ENCODE data around the gene CAMKK1. TPM values are rescaled to one million over a fixed set of nuclear protein-coding genes. Genes with fewer than 3 reads are reported as not detected.

Gene CAMKK1
- total and polyA plus RNA-seq, 5 donors from 2014 or later, result 0.09 to 3.2 (median 0.88) TPM

GRCh38 chr17:3915581-3915994, 22.7 kb upstream of the CAMKK1 start:
- Mint-ChIP-seq H3K4me1 (peaks cover 0 to 50% (median 23%) of the 10 kb centered on the region in 4 donors), H3K9me3 (no peaks in the 10 kb centered on the region), H3K36me3 (no peaks in the 10 kb centered on the region), H3K27me3 (no peaks in the 10 kb centered on the region), H3K4me3 (no peak overlapping the region), H3K27ac (peak overlapping the region in 2 of 3 donors; percentile 11 to 64)
- Histone ChIP-seq H3K27me3 (ENCODE audit: control insufficient read depth, insufficient read depth, low read length) (no peaks in the 10 kb centered on the region), H3K27ac (ENCODE audit: insufficient read depth, low read length, poor library complexity, severe bottlenecking) (no peak overlapping the region), H3K9me3 (ENCODE audit: control insufficient read depth in 2 of 2, low read length in 2 of 2) (no peaks in the 10 kb centered on the region), H3K4me1 (ENCODE audit: control insufficient read depth, insufficient read depth, low read length, poor library complexity, severe bottlenecking) (peaks cover 27% of the 10 kb centered on the region), H3K36me3 (ENCODE audit: control insufficient read depth, insufficient read depth, low read length) (no peaks in the 10 kb centered on the region), H3K4me3 (ENCODE audit: low read depth, low read length) (no peak overlapping the region)
- no peak for ATAC-seq (ENCODE audit: low read depth in 2 of 2)
- no peak for DNase-seq

GRCh38 chr17:3914312-3914670, 21.4 kb upstream of the CAMKK1 start:
- Histone ChIP-seq H3K27ac (ENCODE audit: insufficient read depth, low read length, poor library complexity, severe bottlenecking) (no peak overlapping the region), H3K4me1 (ENCODE audit: control insufficient read depth, insufficient read depth, low read length, poor library complexity, severe bottlenecking) (peaks cover 27% of the 10 kb centered on the region), H3K4me3 (ENCODE audit: low read depth, low read length) (no peak overlapping the region), H3K36me3 (ENCODE audit: control insufficient read depth, insufficient read depth, low read length) (no peaks in the 10 kb centered on the region), H3K27me3 (ENCODE audit: control insufficient read depth, insufficient read depth, low read length) (no peaks in the 10 kb centered on the region), H3K9me3 (ENCODE audit: control insufficient read depth in 2 of 2, low read length in 2 of 2) (no peaks in the 10 kb centered on the region)
- Mint-ChIP-seq H3K9me3 (no peaks in the 10 kb centered on the region), H3K4me1 (peaks cover 0 to 52% (median 23%) of the 10 kb centered on the region in 4 donors), H3K27ac (peak overlapping the region in 2 of 3 donors; percentile 75 to 80), H3K4me3 (no peak overlapping the region), H3K27me3 (no peaks in the 10 kb centered on the region), H3K36me3 (no peaks in the 10 kb centered on the region)
- DNase-seq (no peak), ATAC-seq (ENCODE audit: low read depth in 2 of 2) (no peak)

- no peaks in the 10 kb centered on the region for H3K9me3 ChIP-seq (ENCODE audit: control insufficient read depth in 2 of 2, low read length in 2 of 2)
- Mint-ChIP-seq H3K27me3 (no peaks in the 10 kb centered on the region), H3K36me3 (no peaks in the 10 kb centered on the region), H3K27ac (peak overlapping the region; percentile 18 to 80 (median 75)), H3K9me3 (no peaks in the 10 kb centered on the region), H3K4me1 (peaks cover 0 to 53% (median 23%) of the 10 kb centered on the region in 4 donors), H3K4me3 (peak overlapping the region in 1 of 4 donors; percentile 24)
- ATAC-seq (ENCODE audit: low read depth in 2 of 2) (peak; percentile 74 to 77), DNase-seq (peak; percentile 66 to 77 (median 74))
- peaks cover 27% of the 10 kb centered on the region for H3K4me1 ChIP-seq (ENCODE audit: control insufficient read depth, insufficient read depth, low read length, poor library complexity, severe bottlenecking)
- H3K36me3 ChIP-seq (ENCODE audit: control insufficient read depth, insufficient read depth, low read length), result no peaks in the 10 kb centered on the region
- H3K27ac ChIP-seq (ENCODE audit: insufficient read depth, low read length, poor library complexity, severe bottlenecking), result no peak overlapping the region
- H3K27me3 ChIP-seq (ENCODE audit: control insufficient read depth, insufficient read depth, low read length), result no peaks in the 10 kb centered on the region
- H3K4me3 ChIP-seq (ENCODE audit: low read depth, low read length), result no peak overlapping the region
These were observed 20.9 kb upstream of the CAMKK1 start for GRCh38 chr17:3913531-3914311.

GRCh38 chr17:3912827-3913226, 20.0 kb upstream of the CAMKK1 start:
- Histone ChIP-seq H3K27ac (ENCODE audit: insufficient read depth, low read length, poor library complexity, severe bottlenecking) (no peak overlapping the region), H3K36me3 (ENCODE audit: control insufficient read depth, insufficient read depth, low read length) (no peaks in the 10 kb centered on the region), H3K27me3 (ENCODE audit: control insufficient read depth, insufficient read depth, low read length) (no peaks in the 10 kb centered on the region), H3K9me3 (ENCODE audit: control insufficient read depth in 2 of 2, low read length in 2 of 2) (no peaks in the 10 kb centered on the region), H3K4me3 (ENCODE audit: low read depth, low read length) (no peak overlapping the region), H3K4me1 (ENCODE audit: control insufficient read depth, insufficient read depth, low read length, poor library complexity, severe bottlenecking) (peaks cover 27% of the 10 kb centered on the region)
- ATAC-seq (ENCODE audit: low read depth in 2 of 2) (no peak), DNase-seq (no peak)
- Mint-ChIP-seq H3K9me3 (no peaks in the 10 kb centered on the region), H3K27ac (peak overlapping the region in 1 of 3 donors; percentile 67), H3K4me3 (no peak overlapping the region), H3K27me3 (no peaks in the 10 kb centered on the region), H3K36me3 (no peaks in the 10 kb centered on the region), H3K4me1 (peaks cover 0 to 48% (median 23%) of the 10 kb centered on the region in 4 donors)

- Histone ChIP-seq H3K4me3 (ENCODE audit: low read depth, low read length) (no peak overlapping the region), H3K4me1 (ENCODE audit: control insufficient read depth, insufficient read depth, low read length, poor library complexity, severe bottlenecking) (peaks cover 19% of the 10 kb centered on the region), H3K36me3 (ENCODE audit: control insufficient read depth, insufficient read depth, low read length) (no peaks in the 10 kb centered on the region), H3K27me3 (ENCODE audit: control insufficient read depth, insufficient read depth, low read length) (no peaks in the 10 kb centered on the region), H3K27ac (ENCODE audit: insufficient read depth, low read length, poor library complexity, severe bottlenecking) (peak overlapping the region; percentile 55), H3K9me3 (ENCODE audit: control insufficient read depth in 2 of 2, low read length in 2 of 2) (no peaks in the 10 kb centered on the region)
- Mint-ChIP-seq H3K4me3 (peak overlapping the region in 3 of 4 donors; percentile 48 to 76 (median 62)), H3K9me3 (no peaks in the 10 kb centered on the region), H3K27me3 (no peaks in the 10 kb centered on the region), H3K4me1 (peaks cover 0 to 41% (median 23%) of the 10 kb centered on the region in 4 donors), H3K27ac (peak overlapping the region; percentile 38 to 89 (median 88)), H3K36me3 (no peaks in the 10 kb centered on the region)
- ATAC-seq (ENCODE audit: low read depth in 2 of 2) (peak; percentile 67 to 73), DNase-seq (peak; percentile 55 to 89 (median 66))
These were observed 18.6 kb upstream of the CAMKK1 start for GRCh38 chr17:3911271-3912053.

- peak overlapping the region; percentile 51 for H3K27ac ChIP-seq (ENCODE audit: insufficient read depth, low read length, poor library complexity, severe bottlenecking)
- Mint-ChIP-seq H3K9me3 (no peaks in the 10 kb centered on the region), H3K4me1 (peaks cover 0 to 33% (median 21%) of the 10 kb centered on the region in 4 donors), H3K4me3 (peak overlapping the region in 3 of 4 donors; percentile 48 to 76 (median 62)), H3K27me3 (no peaks in the 10 kb centered on the region), H3K27ac (peak overlapping the region; percentile 38 to 89 (median 88)), H3K36me3 (no peaks in the 10 kb centered on the region)
- H3K36me3 ChIP-seq (ENCODE audit: control insufficient read depth, insufficient read depth, low read length), result no peaks in the 10 kb centered on the region
- DNase-seq, result no peak
- H3K27me3 ChIP-seq (ENCODE audit: control insufficient read depth, insufficient read depth, low read length), result no peaks in the 10 kb centered on the region
- H3K9me3 ChIP-seq (ENCODE audit: control insufficient read depth in 2 of 2, low read length in 2 of 2), result no peaks in the 10 kb centered on the region
- no peak for ATAC-seq (ENCODE audit: low read depth in 2 of 2)
- H3K4me1 ChIP-seq (ENCODE audit: control insufficient read depth, insufficient read depth, low read length, poor library complexity, severe bottlenecking), result peaks cover 12% of the 10 kb centered on the region
- H3K4me3 ChIP-seq (ENCODE audit: low read depth, low read length), result no peak overlapping the region
These were observed 17.8 kb upstream of the CAMKK1 start for GRCh38 chr17:3910420-3911270.

- Mint-ChIP-seq H3K4me1 (peaks cover 0 to 25% (median 15%) of the 10 kb centered on the region in 4 donors), H3K27me3 (no peaks in the 10 kb centered on the region), H3K9me3 (no peaks in the 10 kb centered on the region), H3K4me3 (no peak overlapping the region), H3K36me3 (no peaks in the 10 kb centered on the region), H3K27ac (peak overlapping the region in 2 of 3 donors; percentile 36 to 88)
- no peaks in the 10 kb centered on the region for H3K27me3 ChIP-seq (ENCODE audit: control insufficient read depth, insufficient read depth, low read length)
- H3K4me1 ChIP-seq (ENCODE audit: control insufficient read depth, insufficient read depth, low read length, poor library complexity, severe bottlenecking), result peaks cover 12% of the 10 kb centered on the region
- no peak for ATAC-seq (ENCODE audit: low read depth in 2 of 2)
- no peaks in the 10 kb centered on the region for H3K9me3 ChIP-seq (ENCODE audit: control insufficient read depth in 2 of 2, low read length in 2 of 2)
- DNase-seq, result no peak
- no peaks in the 10 kb centered on the region for H3K36me3 ChIP-seq (ENCODE audit: control insufficient read depth, insufficient read depth, low read length)
- no peak overlapping the region for H3K27ac ChIP-seq (ENCODE audit: insufficient read depth, low read length, poor library complexity, severe bottlenecking)
- no peak overlapping the region for H3K4me3 ChIP-seq (ENCODE audit: low read depth, low read length)
These were observed 16.4 kb upstream of the CAMKK1 start for GRCh38 chr17:3909257-3909656.
